HG02588 (cell line): ENCODE results near the gene MIGA1.
"Not testable (repeated sequence)": the region's sequence is repeated elsewhere in the genome, so short reads cannot be mapped to it uniquely, and the experiment has no call there.

ENCODE experiments used
- ATAC-seq: cut with Tn5 transposase; IDR thresholded peaks from one replicate; pipeline ENCODE4 v1.9.1; 2021; ENCODE audit warnings: mild to moderate bottlenecking, moderate library complexity; ENCODE audit not compliant: unreplicated experiment

The MIGA1 gene

DNA sequence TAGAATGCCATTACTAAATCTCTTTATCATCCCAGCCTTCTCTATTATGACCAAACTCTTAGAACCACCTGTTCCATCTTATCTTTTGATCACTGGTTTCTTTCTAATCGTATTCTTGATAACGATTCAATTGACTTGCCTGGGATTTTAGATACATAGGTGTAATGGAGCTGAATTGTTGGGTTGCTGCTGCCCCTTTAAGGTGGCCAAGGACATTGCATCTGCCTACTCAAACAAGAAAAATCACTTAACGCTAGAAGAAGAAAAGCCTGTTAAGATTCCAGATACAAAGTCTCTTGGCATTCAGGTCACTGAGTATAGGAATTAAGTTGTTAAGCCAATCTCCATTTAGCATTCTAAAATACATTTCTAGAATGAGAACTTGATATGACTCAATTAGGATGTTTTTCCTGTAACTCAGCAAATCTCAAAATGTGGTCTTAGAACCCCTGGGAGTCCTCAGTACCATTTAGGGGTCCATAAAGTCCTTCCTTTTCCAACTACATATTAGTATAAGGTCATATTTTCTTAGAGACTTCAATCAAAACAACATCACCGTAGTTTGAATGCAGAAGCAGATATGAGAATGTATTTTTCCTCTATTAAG lies 121.3 kb downstream of the MIGA1 start:
- ATAC-seq: no peak

GRCh38 chr1:77905603-77906002 lies 126.2 kb downstream of the MIGA1 start:
- no peak for ATAC-seq

GRCh38 chr1:77906019-77906545 lies 126.6 kb downstream of the MIGA1 start:
- no peak for ATAC-seq

DNA sequence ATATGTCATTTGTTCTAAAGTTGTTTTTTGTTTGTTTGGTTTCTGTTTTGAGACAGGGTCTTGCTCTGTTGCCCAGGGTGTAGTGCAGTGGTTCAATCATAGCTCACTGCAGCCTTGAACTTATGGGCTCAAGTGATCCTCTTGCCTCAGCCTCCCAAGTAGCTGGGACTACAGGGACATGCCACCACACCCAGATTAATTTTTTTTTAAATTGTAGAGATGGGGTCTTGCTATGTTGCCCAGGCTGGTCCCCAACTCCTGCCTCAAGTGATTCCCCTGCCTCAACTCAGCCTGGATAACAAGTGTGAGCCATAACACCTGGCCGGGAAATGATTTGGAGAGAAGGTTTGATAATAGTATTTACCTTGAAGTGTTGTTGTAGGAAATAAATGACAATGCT lies 127.2 kb downstream of the MIGA1 start:
- ATAC-seq: no peak

- no peak for ATAC-seq
These were observed 130.7 kb downstream of the MIGA1 start for GRCh38 chr1:77910116-77910515.

GRCh38 chr1:77918918-77919317 lies 139.5 kb downstream of the MIGA1 start:
- not testable (repeated sequence) for ATAC-seq

DNA sequence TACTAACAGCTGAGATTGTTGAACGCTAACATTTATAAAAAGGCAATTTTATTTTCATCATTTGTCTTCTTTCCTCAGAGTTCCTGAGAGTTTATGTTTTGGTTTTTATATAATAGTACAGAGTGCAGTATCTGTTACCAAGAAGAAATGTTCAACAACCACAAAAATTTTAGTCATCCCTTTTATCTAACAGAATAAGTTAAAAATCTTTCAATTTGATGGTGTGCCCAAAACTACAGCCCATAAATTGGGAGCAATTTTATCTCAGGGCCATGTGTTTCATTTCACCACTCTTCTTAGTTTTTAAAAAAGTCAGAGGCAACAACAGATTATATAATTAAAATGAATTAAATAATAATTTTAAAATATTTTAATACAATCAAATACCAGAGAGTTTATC lies 146.1 kb downstream of the MIGA1 start:
- ATAC-seq: no peak

- no peak for ATAC-seq
These were observed 146.5 kb downstream of the MIGA1 start for GRCh38 chr1:77925956-77926355.

GRCh38 chr1:77926561-77927357 lies 147.3 kb downstream of the MIGA1 start:
- ATAC-seq: no peak

DNA sequence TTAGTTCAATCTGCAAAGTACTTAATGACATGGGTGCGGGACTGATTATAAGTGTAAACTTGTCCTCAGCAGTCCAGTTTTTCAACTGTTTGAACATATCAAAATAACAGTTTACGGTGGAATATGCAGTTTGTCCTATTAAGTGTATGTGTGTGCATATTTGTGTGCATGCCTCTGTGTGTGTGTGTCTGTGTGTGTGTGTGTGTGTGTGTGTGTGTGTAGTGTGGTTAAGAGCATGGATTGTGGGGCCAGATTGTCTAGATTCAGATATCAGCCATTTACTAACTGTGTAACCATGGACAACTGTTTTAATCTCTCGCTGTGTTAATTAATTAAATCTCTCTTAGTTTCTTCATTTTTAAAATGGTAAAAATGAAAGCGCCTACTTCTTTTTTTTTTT lies 148.0 kb downstream of the MIGA1 start:
- ATAC-seq: no peak
